GM18498 (cell line): Measurements from ENCODE around the gene MYO1B.

ENCODE experiments used
- ATAC-seq: cut with Tn5 transposase; IDR thresholded peaks from one replicate; pipeline ENCODE4 v1.9.1; 2021; ENCODE audit warnings: mild to moderate bottlenecking, moderate library complexity; ENCODE audit not compliant: unreplicated experiment

The MYO1B gene

DNA sequence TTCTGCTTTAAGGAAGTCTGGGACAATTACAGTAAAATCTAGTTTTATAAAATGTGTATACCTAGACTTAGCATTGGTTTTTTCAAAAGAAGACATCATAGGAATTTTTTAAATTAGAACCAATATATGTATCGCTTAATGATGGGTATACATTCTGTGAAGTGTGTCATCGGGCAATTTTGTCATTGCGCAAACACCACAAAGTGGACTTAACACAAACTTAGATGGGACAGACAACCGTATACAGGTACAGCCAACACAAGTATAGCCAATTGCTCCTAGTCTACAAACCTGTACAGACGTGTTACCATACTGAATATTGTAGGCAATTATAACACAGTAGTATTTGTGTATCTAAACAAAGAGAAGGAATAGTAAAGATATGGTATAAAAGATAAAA lies 12.7 kb downstream of the MYO1B start:
- no peak for ATAC-seq

GRCh38 chr2:191258996-191259395 lies 13.8 kb downstream of the MYO1B start:
- ATAC-seq = no peak

DNA sequence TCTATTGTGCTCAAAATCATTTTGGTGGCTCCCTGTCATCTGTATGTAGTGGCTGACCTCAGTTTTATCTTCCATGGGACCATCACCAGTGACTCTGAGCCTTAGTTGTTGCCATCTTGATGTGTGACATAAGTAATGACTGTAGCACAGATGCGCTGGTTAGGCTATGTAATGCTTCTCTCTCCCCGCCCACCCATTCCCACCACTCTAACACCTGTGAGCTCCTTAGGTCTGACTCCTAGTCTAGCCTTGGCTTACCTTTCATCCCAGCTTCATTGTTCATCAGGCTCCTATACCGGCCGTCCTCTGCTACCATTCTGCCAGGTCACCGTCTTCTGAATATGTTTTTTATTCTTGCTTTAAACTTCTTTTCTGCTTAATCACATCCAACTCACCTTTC lies 17.2 kb downstream of the MYO1B start:
- ATAC-seq = no peak

DNA sequence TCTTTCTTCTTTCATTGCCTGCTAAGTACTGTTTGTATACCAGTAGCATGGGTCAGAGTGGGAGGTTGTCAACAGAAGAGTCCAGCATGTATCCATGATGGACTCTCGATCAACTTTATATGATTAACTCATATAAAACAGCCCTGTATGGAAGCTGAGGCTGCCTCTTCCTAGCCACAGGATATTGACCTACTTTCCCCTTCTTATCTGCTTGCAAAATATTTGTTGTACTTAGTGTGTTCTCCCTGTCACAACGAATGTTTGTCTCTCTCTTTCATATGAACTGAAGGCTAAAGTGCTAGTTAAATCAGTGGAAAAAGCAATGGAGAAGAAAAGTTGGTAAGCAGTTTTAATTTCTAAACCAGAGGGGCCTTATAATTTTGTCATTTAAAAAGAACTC lies 17.8 kb downstream of the MYO1B start:
- no peak for ATAC-seq

DNA sequence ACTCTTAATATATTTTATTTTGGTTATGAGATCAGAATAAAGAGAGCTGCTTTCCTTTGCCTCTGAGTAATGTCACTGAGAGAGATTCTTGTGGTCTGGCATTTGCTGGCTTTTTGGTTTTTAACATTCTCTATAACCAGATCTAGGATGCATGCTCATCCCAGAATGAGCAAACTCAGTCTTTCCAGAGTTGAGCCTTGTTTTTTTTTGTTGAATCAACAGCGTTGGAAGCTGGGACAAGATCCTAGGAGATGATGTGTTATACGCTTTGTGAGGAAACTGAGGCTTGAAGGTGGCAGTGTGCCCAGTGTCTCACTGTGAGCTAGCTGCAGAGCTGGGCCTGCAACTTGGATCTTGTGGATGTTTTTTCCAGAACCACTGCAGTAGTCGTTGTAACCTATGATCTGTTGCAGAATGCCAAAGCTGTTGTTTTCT lies 19.5 kb downstream of the MYO1B start:
- ATAC-seq = no peak

- no peak for ATAC-seq
These were observed 20.3 kb downstream of the MYO1B start for GRCh38 chr2:191265311-191266170.

DNA sequence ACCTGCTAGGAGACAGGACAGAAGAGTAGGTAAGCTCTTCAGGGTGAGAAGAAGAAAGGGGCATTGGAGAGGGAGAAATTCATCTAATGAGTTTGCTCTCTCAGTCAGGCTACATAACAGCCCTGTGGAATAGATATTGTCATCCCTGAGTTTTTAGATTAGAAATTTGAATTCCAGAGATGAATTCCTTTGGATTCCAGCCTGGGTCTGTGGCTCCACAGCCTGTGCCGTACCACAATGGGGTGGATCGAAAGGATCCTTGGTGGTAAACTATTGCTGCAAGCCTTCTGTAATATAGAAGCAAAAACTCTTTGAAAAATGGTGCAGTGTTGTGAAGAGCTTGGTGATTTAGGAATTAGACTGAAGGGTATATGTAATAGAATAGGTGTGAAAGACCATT lies 21.0 kb downstream of the MYO1B start:
- ATAC-seq = no peak

DNA sequence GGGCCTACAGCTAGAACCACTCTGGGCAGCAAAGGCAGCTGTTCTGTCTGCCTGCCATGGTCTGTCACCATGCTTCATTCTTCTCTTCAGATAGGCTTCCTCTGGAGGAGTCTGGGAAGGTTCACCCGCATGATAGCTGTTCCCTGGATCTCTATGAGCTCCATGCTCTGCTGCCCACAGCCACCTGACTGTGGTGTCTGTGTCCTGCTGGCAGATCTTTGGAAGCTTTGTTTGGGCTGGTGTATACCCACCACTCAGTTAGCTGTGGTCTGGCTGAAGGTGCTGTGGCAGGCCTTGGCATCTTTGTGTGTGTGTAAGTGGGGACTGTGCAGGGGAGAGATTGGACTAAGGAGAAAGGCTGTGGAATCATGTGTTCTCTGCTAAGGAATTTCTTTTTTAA lies 23.4 kb downstream of the MYO1B start:
- no peak for ATAC-seq

- ATAC-seq = no peak
These were observed 25.3 kb downstream of the MYO1B start for GRCh38 chr2:191270306-191271161.

DNA sequence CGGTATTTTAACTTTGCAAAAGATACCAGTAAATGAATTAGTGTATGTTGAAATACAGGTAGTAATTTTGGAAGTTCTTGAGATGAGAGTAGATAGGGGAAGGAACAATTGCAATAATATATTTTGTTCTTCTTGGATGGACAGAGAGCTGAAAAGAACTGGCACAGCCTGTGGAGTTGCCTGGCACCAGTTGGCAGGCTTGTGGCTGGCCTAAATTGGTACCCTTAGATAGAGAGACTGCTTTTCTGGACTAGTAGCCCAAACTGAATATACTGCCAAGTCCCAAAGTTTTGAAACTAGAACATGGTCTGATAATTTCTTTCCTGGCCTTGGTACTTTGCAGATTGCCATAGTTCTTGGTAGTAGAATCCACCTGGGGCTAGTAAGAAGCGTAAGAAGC lies 26.9 kb downstream of the MYO1B start:
- ATAC-seq = no peak

DNA sequence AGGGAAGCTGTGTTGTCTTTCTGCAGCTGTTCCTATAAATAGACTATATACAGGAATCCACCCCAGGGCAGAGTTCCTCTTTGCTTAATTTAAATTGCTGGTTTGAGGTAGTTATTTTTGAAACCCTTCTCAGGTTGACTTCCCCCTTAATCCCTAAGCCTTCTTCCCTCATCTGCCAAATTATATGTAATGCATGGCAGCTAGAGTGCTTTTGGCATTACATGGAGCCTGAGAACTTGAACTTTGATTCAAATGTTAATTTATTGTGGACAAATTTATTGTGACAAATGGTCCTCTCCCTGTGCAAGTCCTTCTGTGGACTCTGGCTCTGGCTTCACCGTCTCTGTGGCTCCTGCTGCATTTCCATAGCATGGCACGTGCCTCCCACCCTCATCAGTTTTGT lies 29.2 kb downstream of the MYO1B start:
- no peak for ATAC-seq

DNA sequence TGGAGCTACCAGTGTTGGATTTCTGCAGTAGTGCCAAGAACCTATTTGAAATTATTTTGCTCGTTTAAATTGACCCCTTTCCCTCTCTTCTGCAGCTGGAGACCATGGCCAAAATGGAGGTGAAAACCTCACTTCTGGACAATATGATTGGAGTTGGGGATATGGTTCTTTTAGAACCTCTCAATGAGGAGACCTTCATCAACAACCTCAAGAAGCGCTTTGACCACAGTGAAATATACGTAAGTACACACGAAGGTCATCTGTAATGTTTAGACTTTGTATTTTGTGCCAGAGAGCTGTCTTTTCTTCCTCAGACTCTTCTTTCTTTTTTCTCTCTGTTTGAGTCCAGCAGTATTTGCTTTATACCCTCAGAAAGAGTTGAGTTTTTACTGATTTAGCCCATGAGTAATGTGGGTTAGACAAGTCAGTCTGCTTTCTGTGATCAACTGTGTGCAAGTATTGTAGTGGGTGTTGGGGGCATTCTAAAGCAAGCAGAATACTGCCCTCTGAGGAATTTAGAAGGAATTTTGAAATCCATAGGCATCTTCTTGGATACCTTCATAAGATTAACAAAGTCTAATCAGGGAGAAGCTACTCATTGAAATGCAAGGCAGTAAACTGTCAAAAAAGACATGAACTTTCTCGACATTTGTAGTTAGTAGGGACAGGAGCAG lies 31.7 kb downstream of the MYO1B start:
- ATAC-seq = no peak

GRCh38 chr2:191280290-191280689 lies 35.1 kb downstream of the MYO1B start:
- ATAC-seq = no peak

DNA sequence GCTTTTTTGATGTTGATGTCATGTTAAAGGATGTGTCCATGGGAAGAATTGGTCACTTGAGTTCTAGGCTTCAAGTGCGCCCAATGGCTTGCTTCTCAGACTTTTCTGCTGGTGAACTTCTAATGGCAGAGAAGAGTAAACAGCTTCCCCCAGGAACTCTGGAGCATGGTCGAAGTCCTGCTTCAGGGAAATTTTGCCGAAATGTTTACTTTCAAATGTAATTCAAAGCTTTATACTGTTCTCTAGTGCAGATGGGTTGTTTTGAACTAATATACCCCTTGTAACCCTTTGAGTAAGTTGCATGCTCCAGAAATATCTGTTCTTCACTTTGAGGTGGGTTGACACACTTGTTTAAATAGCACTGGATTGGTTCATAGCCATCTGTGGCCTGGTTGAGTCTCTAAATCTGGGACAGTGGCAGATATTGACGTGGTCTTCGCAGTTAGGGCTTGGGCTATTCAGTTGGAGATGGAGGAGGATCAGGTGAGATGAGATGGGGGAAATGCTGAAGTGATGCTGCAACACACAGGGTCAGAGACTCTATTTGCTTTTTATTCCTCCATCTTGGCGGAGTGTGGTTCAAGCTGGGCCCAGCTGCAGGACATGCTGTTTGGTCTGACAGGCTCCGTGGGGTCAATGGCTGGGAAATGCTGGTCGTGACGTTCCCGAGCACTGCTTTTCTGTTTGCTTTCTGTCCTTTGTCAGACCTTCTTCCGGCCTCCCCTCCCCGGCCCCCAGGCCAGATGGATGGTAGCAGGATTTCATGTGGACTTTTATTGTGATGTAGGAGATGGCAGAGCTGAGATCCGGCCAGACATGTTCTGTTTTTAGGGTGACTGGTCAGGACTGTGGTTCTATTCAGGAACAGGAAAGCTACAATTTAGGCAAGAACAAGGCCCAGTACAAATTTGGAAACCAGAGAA lies 35.9 kb downstream of the MYO1B start:
- ATAC-seq = no peak

GRCh38 chr2:191285252-191285651 lies 40.0 kb downstream of the MYO1B start:
- no peak for ATAC-seq

DNA sequence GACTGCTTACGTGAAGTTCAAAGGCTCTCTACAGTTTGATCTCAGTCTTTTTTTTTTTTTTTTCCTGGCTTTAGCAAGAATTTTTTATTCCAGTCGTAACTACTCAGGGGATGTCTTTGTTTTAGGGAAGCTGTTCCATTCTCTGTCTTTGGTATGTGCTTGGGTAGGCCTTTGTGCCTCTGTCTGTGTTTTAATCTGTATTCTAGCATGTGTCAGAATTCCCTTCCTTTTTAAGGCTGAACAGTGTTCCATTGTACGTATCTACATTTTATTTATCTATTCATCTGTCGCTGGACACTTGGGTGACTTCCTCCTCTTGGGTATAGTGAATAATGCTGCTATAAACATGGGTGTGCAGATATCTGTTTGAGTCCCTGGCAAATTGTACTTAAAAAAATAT lies 42.6 kb downstream of the MYO1B start:
- no peak for ATAC-seq

DNA sequence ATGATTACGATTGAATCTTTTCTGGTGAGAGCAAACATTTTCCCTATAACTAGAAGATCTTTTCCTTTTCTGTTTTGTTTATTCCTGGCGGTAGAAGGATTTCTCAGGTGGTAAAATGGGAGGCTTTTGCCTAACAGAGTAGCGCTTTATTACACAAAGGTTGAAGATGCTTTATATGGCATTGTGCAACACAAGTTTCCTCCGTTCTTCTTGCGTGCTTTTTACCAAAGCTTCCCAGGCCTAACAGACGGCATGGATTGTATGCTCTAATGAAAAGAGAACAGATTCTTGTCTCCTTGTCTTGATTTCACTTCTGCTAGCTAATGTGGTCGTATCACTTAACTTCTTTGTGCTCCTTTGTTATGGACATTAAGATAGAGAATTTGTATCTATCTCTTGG lies 43.8 kb downstream of the MYO1B start:
- ATAC-seq = no peak

DNA sequence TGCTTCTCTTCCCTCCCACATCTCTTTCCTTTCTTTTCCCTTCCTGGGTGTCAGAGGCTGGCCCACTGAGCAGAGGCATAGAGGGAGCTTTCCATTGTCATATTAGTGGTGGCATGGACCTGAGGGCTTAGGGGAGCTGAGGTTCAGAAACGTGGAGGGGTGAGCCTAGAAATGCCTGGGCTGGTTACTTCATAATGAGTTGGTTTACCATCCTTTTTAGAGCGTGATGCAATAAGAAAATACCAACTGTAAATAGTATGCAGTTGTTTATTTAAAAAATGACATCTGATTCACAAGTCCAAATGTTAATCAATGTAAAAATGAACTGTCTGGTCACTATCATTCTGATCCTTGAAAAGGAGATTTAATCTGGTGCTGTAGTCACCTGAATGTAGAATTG lies 46.3 kb downstream of the MYO1B start:
- no peak for ATAC-seq

GRCh38 chr2:191292869-191293268 lies 47.7 kb downstream of the MYO1B start:
- ATAC-seq = no peak

GRCh38 chr2:191295088-191295487 lies 49.9 kb downstream of the MYO1B start:
- ATAC-seq = no peak
